Esophagus mucosa (tissue), 1 donor: ENCODE results near the gene ASAP2. TPM values are rescaled to one million over a fixed set of nuclear protein-coding genes. Genes with fewer than 3 reads are reported as not detected.

Experiments used
- ATAC-seq: fragments of 200-7000 bp; cut with Tn5 transposase; one replicate; pipeline ENCODE4 v1.9.1; 2020
- total RNA-seq: library from RNA; stranded (reverse); gene quantifications from one replicate; pipeline ENCODE4 v1.2.4, GENCODE V29; 2023
- donor health status: DM: yes; HTN: yes; CAD: no.

ASAP2 gene
- total RNA-seq, 1 donor from 2014 or later: 6.4 TPM

DNA sequence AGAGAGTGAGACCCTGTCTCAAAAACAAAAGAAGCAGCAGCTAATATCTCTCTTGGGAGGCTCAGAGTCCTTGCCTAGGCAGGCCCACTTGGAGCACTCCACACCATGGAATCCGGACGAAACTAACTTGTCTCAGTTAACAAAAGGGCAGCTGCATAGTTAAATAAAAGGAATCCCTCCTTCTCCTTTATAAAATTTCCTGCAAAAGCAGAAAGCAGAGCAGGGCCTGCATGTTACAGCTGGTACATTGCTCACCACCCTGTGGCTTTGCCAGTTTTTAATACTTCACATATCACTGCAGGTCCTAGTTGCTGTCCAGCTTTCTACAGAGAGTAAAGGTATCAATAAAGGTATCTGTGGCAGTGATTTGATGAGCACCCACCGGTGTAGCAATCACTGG is 93.6 kb downstream of the ASAP2 start:
- peak; percentile 69 for ATAC-seq

DNA sequence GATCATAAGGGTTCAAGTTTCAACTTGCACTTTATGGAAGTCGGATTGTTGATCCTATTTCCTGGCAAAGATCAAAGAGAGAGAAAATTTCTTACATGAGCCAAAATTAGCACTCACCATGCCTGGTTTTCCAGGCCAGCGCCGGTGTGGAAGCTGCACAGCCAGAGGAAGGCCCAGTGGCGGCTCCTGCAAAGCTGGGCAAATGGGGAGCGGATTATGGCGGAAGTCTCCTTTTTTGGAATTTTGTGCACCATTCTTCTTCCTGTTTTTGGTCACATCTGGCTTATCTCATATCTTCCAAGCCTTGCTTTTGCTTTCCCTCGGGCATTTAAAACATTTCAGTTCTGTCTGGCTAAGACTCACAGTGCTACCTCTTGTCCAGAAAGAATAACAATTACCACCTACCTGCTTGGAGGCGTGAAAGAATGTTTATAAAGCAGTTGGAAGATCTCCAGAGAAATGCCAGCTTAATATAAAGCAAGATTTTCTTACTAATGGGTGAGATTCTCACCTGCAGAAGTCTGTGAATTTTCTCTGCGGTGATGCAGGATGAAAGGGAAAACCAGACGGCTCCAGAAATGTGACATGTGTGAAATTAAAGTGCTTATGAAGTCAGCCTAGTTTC is 94.3 kb downstream of the ASAP2 start:
- ATAC-seq: peak; percentile 43

DNA sequence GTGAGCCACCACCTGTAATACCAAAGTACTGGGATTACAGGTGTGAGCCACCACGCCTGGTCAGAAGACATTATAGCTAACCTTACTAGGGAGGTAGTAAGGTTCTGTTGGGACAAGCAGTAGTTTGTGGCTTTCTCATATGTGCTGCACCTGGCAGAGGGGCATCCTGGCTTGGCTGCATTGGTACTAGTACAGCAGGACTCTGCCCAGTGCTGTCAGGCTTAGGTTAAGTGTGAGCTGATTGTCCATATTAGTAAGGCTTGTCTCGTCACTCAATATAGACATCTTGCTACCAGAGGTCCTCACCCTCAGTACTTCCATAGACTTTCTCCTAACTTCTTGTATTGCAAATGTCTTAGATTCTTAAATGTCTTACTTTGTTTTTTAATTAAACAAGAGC is 96.1 kb downstream of the ASAP2 start:
- no peak for ATAC-seq

DNA sequence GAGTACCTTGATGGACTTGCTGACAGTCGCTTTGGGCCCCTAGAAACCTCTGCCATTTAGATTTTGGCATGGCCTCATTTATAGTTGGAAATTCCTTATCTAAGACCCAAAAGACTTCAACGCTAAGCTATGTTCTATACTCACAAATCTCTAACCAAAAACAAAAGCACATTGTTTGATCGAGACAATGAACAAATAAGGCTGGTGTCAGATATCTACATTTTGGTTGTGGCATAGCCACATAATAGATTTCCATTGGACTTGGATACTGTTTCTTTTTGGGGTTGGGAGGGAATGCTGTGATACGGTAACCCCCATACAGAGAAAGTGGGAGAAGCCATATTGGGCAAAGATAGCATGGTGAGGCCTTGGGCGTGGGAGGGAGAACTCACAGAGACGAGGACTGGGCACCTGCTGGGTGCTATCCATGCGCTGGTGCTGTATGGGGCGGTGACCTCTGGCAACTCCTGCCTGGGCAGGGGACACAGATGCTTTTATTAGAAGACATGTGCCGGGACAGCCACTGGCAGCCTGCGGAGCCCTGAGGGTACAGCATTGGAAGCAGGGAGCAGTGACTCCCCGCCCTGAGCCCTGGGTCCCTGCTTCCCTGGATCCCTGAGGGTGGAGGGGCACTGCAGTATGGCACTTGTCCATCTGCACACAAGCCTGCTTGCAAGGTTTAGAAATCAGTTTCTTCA is 97.1 kb downstream of the ASAP2 start:
- ATAC-seq: no peak

DNA sequence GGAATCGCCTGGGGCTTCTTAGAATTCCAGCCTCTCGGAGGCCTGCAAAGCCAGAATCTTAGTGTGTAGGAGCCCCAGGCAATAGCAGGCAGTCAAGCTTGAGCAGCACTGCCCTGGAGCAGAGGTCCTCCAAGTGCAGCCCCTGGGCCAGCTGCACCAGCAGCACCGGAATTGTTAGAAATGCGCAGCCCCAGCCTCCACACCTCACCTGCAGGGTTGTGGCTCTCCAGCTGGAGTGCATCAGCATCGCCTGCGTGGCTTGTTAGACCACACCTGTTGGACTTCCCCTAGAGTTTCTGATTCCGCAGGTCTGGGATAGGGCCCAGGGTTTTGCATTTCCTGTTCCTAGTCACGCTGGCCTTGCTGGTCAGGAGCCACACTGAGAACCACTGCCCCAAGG is 100.3 kb downstream of the ASAP2 start:
- ATAC-seq: peak; percentile 71

DNA sequence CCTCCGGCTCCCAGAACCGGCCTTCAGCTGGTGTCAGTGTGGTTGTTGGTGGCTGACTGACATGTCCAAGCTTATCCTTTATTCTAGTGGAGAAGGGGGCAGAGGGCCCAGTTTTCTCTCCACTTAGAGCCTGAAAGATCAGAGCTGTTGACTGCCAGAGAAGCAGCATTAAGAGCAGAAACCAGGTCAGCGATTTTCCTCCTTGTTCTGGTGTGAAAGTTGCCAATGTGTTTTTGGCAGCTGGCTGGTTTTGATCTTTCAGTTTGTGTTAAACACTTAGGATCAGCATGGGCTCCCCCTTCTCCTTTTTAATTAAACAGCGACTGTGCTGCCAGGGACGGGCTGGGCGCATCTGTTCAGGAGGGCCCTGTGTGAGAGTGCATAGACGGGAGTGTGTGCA is 100.9 kb downstream of the ASAP2 start:
- ATAC-seq: no peak

DNA sequence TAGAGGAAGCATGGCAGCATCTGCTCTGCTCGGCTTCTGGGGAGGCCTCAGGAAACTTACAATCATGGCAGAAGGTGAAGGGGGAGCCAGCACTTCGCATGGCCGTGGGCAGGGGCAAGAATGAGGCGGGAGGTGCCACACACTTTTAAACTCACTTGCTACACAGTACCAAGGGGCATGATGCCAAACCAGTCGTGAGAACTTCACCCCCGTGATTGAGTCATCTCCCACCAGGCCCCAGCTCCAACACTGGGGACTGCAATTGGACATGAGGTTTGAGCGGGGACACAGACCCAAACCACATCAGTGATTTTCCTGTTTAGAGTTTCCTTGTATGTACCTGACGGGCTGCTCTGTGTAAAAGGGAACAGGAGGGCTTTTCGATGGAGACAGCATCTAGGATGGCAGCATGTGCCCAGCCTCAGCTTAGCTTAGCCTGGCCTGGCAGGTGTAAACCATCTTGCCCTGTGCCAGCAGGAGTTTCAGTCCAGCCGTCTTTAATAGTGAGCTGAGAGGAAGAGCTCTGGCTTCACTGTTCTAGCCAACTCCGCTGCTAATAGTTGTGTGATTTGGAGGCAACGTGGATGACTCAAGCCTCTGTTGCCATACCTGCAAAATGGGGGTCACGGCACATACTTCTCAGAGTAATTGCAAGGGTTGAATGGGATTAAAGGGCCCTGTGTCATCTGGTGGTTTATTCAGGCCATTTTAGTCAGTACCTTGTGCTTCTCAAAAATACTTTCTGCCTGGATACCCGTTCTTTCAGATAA is 101.8 kb downstream of the ASAP2 start:
- no peak for ATAC-seq

DNA sequence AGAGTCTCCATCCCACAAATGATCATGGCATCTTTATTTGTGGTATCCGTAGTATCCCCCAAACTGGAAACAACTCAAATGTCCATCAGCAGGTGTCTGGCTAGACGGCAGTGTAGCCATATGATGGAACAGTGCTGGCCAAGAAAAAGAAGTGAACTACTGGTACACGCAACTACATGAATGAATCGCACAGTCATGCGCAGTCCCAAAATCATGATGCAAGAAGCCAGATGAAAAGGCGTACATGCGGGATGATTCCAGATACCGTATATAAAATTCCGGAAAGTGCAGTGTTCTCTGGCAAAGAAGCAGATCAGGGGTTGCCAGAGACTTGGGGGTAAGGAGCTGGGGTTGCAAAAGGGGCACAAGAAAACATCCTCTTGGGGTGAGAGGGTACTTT is 102.5 kb downstream of the ASAP2 start:
- ATAC-seq: no peak

DNA sequence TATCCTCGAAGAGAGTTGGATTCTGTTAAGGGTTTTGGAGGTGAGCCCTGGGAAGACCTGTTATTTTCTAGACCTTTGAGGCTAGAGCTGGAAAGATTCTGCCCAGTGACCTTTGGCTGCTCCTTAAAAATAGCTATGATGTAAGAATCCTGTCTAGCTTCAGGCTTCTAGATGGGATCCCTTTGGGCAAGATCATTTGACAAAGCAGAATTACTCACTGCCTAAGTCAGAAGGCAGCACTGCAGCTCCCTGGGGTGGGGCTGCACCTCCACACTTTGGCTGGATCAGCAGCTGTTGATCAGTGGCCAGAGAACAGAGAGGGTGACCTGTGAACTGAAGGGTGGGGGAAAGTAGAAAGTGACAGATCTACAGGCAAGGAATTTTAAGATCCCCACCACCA is 103.8 kb downstream of the ASAP2 start:
- ATAC-seq: peak; percentile 89

DNA sequence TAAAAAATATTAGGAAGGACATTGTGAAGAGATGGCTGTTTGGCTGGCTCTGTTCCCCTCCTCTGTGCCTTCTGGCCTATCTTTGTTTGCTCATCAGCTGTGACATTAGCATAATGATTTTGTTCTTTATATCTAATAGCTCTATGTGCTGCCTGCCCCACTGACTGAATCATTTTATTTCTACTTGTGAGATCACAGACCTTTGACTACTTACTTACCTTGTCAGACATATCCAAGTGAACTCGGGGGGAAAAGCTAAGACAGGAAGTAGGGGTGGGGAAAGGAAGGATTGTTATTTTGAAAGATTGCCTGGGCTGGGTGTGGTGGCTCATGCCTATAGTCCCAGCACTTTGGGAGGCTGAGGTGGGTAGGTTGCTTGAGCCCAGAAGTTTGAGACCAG is 104.2 kb downstream of the ASAP2 start:
- ATAC-seq: peak; percentile 6

DNA sequence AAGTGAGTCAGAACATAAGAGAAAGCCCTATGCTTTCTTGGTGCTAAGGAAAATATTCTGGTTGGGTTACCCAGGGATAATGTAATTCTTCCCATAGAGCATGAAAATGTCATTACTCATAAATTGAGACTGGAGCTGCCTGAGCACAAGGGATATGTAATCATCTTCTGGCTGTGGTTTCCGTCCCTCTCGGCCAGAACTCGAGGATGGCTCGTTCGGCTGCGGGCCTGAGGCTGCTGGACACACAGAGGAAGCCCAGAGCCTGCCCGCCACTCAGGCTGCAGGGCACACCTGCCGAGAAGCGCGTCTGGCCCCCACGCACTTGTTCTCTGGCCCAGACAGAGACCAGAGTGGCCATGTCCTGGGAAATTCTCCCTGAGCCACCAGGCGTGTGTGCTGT is 104.9 kb downstream of the ASAP2 start:
- ATAC-seq: peak; percentile 62

DNA sequence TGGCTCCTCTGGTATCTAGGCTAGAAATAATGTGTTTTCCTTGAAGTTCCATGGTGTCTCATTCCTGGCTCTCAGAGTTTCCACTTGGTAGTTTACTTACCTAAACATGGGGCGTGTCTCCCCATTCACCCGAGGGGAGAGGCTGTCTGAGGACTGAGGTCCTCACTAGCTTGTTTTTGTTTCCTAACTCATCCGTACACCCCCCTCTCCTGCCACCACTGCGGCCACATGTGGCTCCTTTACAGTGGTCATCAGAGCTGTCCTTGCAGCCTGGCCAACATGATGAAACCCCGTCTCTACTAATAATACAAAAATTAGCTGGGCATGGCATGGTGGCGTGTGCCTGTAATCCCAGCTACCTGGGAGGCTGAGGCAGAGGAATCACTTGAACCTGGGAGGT is 106.0 kb downstream of the ASAP2 start:
- ATAC-seq: no peak

DNA sequence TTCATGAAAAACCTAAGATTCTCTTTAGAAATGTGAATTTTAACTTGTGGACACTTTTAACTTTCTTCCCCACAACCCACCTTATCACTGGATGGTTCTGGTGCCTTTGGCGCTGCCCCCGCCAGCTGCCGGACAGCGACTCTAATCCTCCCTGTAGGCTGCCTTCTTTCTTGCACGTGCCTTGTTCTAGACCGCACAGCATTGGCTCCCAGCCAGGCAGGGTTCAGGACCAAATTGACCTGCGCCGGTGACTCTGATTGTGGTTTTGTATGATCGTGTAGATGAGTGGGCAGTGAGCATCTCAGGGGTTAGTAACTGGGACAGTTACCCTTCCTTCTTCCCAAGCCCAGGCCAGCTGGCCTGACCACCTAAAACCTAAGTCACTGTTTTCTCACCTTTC is 106.8 kb downstream of the ASAP2 start:
- ATAC-seq: no peak

DNA sequence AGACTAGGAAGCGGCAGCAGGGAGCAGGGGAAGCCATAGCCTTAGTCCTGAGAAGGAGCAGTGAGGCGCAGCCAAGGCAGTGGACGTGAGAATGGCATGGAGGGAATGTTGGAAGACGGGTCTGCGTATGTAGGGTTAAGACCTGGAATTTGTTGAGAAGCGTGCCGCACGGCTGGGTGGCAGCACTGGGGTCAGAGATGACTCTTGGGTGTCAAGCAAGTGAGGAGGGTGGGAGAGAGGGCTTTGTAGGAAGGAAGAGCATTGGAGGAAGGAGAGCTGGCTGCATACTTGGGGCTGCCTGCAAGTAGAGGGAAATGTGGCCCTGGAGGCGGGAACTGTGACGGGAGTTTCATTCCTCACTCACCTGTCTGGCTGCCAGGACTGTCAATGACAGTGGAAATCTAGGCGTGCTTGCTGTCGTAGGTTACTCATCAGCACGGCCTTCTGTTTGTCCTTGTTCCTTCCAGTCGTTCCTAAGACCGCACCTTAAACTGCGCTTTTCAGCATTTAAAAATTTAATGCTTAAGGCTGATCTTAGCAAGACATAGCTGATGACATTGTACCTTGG is 108.8 kb downstream of the ASAP2 start:
- ATAC-seq: peak; percentile 88

DNA sequence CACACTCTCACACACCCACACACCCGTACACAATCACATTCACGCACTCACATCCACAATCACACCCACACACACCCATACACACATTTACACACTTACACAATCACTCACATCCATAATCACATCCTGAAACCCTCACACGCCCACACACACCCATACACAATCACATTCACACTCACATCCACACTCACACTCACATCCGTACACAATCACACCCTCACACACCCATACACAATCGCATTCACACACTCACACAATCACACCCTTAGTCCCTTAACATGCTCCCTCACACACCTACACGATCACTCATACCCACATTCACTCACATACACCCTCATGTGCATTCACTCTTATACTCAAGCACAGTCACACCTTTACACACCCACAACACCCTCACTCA is 110.9 kb downstream of the ASAP2 start:
- ATAC-seq: no peak

DNA sequence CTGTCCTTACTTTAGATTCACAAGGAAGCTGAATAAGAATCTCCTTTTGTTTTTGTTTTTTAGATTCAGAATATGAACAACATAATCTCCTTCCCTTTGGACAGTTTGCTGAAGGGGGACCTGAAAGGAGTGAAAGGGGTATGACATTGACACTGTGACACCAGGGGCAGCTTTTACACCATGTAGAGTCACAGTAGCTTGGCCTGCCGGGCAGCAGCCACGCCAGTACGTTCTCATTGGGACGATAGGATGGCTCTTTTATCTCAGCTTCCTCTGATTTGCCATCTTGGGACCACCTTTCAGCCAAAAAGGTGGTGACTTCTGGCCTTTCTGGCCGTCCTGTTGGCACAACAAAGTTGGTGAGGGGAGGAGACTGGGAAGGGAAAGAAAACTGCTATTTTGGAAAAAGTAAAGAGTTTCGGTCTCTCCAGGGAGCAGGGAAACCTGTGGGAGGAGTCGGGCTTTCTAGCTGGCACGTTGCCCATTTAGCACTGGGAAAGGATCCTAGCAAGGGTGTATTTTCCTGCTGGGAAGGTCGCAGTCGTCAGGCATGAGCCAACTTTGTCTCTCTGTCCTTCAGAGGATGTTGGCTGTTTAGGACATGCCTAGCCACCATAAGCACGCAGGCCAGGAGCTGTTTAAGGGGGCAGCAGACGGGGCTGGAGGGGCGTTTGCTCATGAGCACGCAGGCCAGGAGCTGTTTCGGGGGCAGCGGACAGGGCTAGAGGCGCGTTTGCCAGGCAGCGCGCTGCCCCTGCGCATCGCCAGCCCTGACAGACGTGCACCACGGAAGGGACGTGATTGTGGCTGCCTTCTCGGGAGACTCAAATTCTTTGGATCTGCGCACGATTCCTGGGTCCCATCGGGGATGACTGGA is 112.1 kb downstream of the ASAP2 start:
- ATAC-seq: peak; percentile 3

DNA sequence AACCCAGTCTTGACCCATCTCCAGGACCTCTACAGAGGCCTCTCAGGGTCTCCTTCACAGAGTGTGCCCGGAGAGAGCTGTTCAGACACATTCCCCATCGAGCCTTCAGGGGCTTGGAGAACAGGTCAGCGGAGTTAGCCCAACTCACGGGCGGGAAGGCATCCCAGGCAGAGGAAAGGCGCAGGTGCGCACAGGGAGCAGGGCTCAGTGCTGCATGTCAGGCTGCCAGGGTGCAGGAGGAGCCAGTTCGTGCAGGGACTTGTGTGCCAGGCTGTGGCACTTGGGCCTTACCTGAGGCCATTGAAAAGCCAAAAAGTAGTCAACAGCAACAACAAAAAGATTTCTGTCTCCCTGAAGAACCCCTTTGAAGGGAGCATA is 112.7 kb downstream of the ASAP2 start:
- peak; percentile 71 for ATAC-seq

DNA sequence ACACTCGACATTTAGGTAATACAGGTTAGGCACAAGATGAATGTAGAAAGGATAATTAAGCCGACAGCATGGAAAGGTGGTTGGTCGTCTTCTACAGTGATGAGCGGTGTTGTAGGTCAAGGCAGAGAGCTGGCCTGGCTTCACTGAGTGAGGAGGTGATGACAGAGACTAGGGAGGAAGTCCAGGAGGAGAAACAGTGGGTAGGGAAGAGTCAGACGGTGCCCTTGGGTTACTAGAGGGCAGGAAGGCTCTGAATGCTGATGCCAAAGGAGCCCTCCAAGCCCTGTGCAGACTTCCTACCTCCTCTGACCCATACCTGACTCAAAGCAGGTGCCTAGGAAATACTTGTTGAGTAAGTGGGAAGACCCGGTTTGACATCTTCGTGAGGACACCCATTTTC is 116.0 kb downstream of the ASAP2 start:
- ATAC-seq: no peak

DNA sequence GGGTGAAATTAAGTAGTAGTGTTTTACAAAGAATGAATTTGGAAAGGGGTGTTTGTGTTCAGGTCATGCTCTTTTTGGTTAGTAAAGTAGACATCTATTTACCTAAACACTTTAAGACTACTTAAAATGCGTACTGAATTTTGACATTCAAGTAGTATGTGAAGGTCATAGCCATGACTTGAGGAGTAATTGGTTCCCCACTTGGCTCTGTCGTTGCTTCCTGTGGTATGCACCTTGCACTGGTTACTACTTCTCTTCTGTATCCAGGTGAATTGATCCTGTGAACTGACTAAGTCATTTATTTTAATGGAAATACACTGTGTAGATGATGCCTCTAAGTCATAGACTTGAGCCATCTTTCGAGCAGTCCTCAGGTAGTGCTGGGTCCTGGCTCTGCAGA is 118.8 kb downstream of the ASAP2 start:
- ATAC-seq: no peak

DNA sequence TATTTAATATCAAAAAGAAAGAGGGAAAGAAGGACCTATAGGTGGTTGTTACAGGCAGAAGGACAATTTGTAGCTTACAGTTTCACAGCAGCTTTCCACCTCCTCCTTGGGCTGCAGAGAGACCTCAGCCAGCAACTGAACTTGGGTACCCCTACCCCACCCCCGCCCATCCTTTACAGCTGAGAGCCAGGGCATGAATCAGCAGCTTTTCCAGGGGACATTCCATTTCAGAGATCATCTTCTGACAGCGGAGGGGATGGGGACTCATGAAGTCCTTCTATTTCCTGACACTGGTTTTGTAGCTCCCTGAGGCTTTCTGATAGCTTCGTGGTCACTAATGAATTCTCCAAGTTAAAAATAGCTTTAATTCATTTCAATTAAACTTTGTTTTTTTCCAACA is 120.4 kb downstream of the ASAP2 start:
- ATAC-seq: no peak

DNA sequence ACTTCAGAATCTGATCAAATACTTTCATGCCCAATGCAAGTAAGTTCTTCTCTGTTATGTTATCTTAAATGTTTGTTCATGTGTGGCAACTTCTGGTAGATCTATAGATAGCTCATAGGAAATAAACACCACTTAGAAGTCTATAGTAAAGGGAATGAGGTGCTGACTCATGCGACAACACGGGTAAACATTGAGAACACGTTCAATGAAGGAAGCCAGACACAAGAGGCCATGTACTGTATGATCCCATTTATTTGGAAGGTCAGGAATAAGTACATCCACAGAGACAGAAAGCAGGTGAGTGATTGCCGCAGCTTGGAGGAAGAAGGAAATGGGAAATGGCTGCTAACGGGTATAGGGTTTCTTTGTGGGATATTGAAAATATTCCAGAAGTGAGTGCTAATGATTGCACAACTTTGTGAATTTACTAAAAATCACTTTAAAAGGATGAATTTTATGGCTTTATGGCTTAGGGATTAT is 121.3 kb downstream of the ASAP2 start:
- ATAC-seq: no peak

DNA sequence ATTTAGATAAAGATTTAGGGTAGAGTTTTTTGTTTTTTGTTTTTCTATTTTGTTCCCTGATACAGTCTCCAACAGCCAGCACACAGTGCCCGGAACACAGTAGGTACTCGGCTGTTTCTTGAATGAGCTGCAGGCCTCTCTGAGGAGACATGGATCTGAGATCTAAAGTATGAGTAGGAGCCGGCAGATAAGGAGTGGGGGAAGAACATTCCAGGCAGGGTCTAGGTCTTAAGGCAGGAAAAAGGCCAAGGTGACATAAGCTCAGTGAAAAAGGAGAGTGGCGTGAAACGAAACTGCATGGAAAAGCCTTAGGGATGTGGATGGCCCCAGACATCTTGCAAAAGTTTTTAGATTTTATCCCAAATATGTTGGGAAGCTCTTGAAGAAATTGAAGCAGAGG is 122.3 kb downstream of the ASAP2 start:
- no peak for ATAC-seq

DNA sequence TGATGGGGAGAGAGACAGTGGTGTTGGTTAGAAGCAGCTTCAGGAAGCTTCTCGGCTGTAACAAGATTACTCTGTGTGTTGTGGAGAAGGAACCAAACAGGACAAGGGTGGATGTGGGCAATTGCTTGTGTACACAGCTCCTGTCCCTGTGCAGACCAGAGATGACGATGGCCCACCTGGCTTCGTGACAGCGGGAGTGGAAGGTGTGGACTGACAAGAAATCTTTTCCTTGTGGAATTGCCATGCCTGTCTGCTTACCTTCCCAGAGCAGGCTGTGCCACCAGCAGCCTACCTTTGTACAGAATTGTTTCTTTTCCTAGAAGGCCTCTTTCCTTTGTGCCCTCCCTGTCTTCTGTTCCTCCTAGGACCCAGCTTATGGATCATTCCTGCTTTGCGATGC is 122.9 kb downstream of the ASAP2 start:
- no peak for ATAC-seq
